ENCODE results near the gene GPSM1.

- TF ChIP-seq EZH2 (IDR thresholded peaks at IDR 0.05; ENCODE audit: borderline replicate concordance, low read depth, low read length) (no peak), ZNF324 (CRISPR knock-in tag; IDR thresholded peaks at IDR 0.05) (no peak), CTCF (IDR thresholded peaks at IDR 0.05 in 2 of 3, conservative IDR thresholded peaks at IDR 0.05 in 1 of 3; ENCODE audit: insufficient read depth in 2 of 3, low read depth in 1 of 3, low read length in 3 of 3) (no peak), CXXC5 (CRISPR knock-in tag; IDR thresholded peaks at IDR 0.05) (no peak), POLR2A (conservative IDR thresholded peaks at IDR 0.05) (no peak), ZNF512 (tag; IDR thresholded peaks at IDR 0.05) (no peak), CHD2 (IDR thresholded peaks at IDR 0.05; ENCODE audit: low read depth, low read length) (no peak)
Measured at GRCh38 chr9:136286987-136287379, 40.4 kb upstream of the GPSM1 start.

All from K562 (cell line).